22Rv1 (cell line): Measurements from ENCODE around the gene USP15.

Source experiments
- CTCF ChIP-seq: fragments of 450-650 bp; IDR thresholded peaks from 2 replicates; pipeline ENCODE4 v1.5.1; 2017; ENCODE audit warnings: mild to moderate bottlenecking
- ZFX ChIP-seq: fragments of 450-650 bp; IDR thresholded peaks from 2 replicates; pipeline ENCODE4 v1.6.1; 2017; ENCODE audit warnings: antibody characterized with exemption, borderline replicate concordance

GRCh38 chr12:62304560-62304959 lies 44.4 kb downstream of the USP15 start:
- TF ChIP-seq CTCF, result no peak
- no peak for TF ChIP-seq ZFX
